Fibroblast of mammary gland (primary cell): ENCODE measurements around the gene DDX19B.
A peak's percentile ranks its signal among the peaks of the same experiment; 100 is the strongest.
"Not testable (repeated sequence)": the region's sequence is repeated elsewhere in the genome, so short reads cannot be mapped to it uniquely, and the experiment has no call there.

ENCODE experiments used
- DNase-seq: peaks from one replicate; pipeline ENCODE4 v3.0.0-alpha.2; 2010; ENCODE audit warnings: low read depth
- H3K4me3 ChIP-seq: 2 replicates; pipeline ENCODE4 v1.5.1; 2011; ENCODE audit warnings: low read depth, mild to moderate bottlenecking, low read length, moderate library complexity; ENCODE audit not compliant: control insufficient read depth
- CTCF ChIP-seq: conservative IDR thresholded peaks from 2 replicates; pipeline ENCODE4 v1.5.1; 2011; ENCODE audit warnings: low read depth, low read length, inconsistent platforms; ENCODE audit not compliant: control insufficient read depth, insufficient read depth

Gene DDX19B

GRCh38 chr16:70289229-70290094 is 9.5 kb upstream of the DDX19B start, which contains the start of gene AARS1:
TSS of gene AARS1 (minus strand) at chr16:70289506. CDS start at chr16:70282763, 6,743 bp downstream.
- peak; percentile 100 for DNase-seq
- TF ChIP-seq CTCF = no peak
- peak within 1 kb of the TSS; percentile 87 for H3K4me3 ChIP-seq

GRCh38 chr16:70290949-70291519 is 8.0 kb upstream of the DDX19B start:
- no peak for DNase-seq
- TF ChIP-seq CTCF = no peak
- no peak overlapping the region for H3K4me3 ChIP-seq

GRCh38 chr16:70292148-70292547 is 6.8 kb upstream of the DDX19B start:
- not testable (repeated sequence) for DNase-seq

GRCh38 chr16:70294385-70295025 is 4.5 kb upstream of the DDX19B start:
- no peak overlapping the region for H3K4me3 ChIP-seq
- DNase-seq = no peak
- TF ChIP-seq CTCF = no peak

More at GRCh38 chr16:70292148-70292547, 6.8 kb upstream of the DDX19B start:
- H3K4me3 ChIP-seq = not testable (repeated sequence)

GRCh38 chr16:70295634-70296033 is 3.4 kb upstream of the DDX19B start:
- H3K4me3 ChIP-seq = no peak overlapping the region
- no peak for TF ChIP-seq CTCF
- DNase-seq = no peak

GRCh38 chr16:70301121-70301520 is 2.1 kb downstream of the DDX19B start:
- TF ChIP-seq CTCF = no peak
- no peak for DNase-seq
- H3K4me3 ChIP-seq = no peak overlapping the region

GRCh38 chr16:70302745-70303144 is 3.8 kb downstream of the DDX19B start:
- peak; percentile 69 for DNase-seq
- no peak for TF ChIP-seq CTCF
- no peak overlapping the region for H3K4me3 ChIP-seq
